SK-N-SH treated with all-trans-retinoic acid at 6 μM for 48 hours (cell line): Measurements from ENCODE around the gene ERCC8.

ENCODE experiments used
- ATAC-seq: fragments of 200-7000 bp; cut with Tn5 transposase; 3 replicates; pipeline ENCODE4 v1.9.1; 2020; ENCODE audit warnings: mild to moderate bottlenecking, moderate library complexity
- ARNTL ChIP-seq: fragments of 450-650 bp; formaldehyde crosslinking; IDR thresholded peaks from 2 replicates; pipeline ENCODE4 v1.5.0; 2020; ENCODE audit warnings: low read depth, mild to moderate bottlenecking, moderate library complexity, borderline replicate concordance
- BACH2 ChIP-seq: fragments of 250-450 bp; sonication (Bioruptor Pico); IDR thresholded peaks from 2 replicates; pipeline ENCODE4 v1.9.0; 2021; ENCODE audit warnings: mild to moderate bottlenecking, borderline replicate concordance
- CREB5 ChIP-seq: fragments of 250-450 bp; sonication (Bioruptor Pico); IDR thresholded peaks from 2 replicates; pipeline ENCODE4 v1.5.1; 2020; ENCODE audit warnings: low read depth, mild to moderate bottlenecking, moderate library complexity
- CSDC2 ChIP-seq: fragments of 250-450 bp; sonication (Bioruptor Pico); IDR thresholded peaks from 2 replicates; pipeline ENCODE4 v1.5.0; 2020; ENCODE audit warnings: mild to moderate bottlenecking, moderate library complexity
- CSRNP3 ChIP-seq: fragments of 250-450 bp; sonication (Bioruptor Pico); IDR thresholded peaks from 2 replicates; pipeline ENCODE4 v1.5.1; 2021; ENCODE audit warnings: mild to moderate bottlenecking, moderate library complexity
- OSR1 ChIP-seq: fragments of 250-450 bp; sonication (Bioruptor Pico); IDR thresholded peaks from 2 replicates; pipeline ENCODE4 v1.8.0; 2022; ENCODE audit warnings: moderate library complexity, mild to moderate bottlenecking, inconsistent platforms
- PATZ1 ChIP-seq: fragments of 250-450 bp; sonication (Bioruptor Pico); IDR thresholded peaks from 2 replicates; pipeline ENCODE4 v1.8.0; 2020; ENCODE audit warnings: mild to moderate bottlenecking, moderate library complexity, borderline replicate concordance
- POU6F1 ChIP-seq: fragments of 250-450 bp; sonication (Bioruptor Pico); IDR thresholded peaks from 2 replicates; pipeline ENCODE4 v1.8.0; 2021; ENCODE audit warnings: low read depth, mild to moderate bottlenecking, moderate library complexity, borderline replicate concordance
- PPARA ChIP-seq: fragments of 250-450 bp; sonication (Bioruptor Pico); IDR thresholded peaks from 2 replicates; pipeline ENCODE4 v1.5.0; 2020; ENCODE audit warnings: mild to moderate bottlenecking, borderline replicate concordance
- RARB ChIP-seq: fragments of 250-450 bp; sonication (Bioruptor Pico); IDR thresholded peaks from 2 replicates; pipeline ENCODE4 v1.8.0; 2021; ENCODE audit warnings: mild to moderate bottlenecking, moderate library complexity
- SNAI2 ChIP-seq: fragments of 250-450 bp; sonication (Bioruptor Pico); IDR thresholded peaks from 2 replicates; pipeline ENCODE4 v1.5.0; 2020; ENCODE audit warnings: mild to moderate bottlenecking, moderate library complexity
- TOX ChIP-seq: fragments of 250-450 bp; sonication (Bioruptor Pico); IDR thresholded peaks from 2 replicates; pipeline ENCODE4 v1.8.0; 2021; ENCODE audit warnings: mild to moderate bottlenecking, moderate library complexity, borderline replicate concordance
- TSHZ2 ChIP-seq: fragments of 250-450 bp; sonication (Bioruptor Pico); IDR thresholded peaks from 2 replicates; pipeline ENCODE4 v1.5.0; 2020; ENCODE audit warnings: mild to moderate bottlenecking, moderate library complexity
- ZNF565 ChIP-seq: fragments of 450-650 bp; formaldehyde crosslinking; conservative IDR thresholded peaks from 2 replicates; pipeline ENCODE4 v1.5.0; 2020; ENCODE audit warnings: low read depth, mild to moderate bottlenecking, moderate library complexity
- ZNF70 ChIP-seq: fragments of 450-650 bp; formaldehyde crosslinking; IDR thresholded peaks from 2 replicates; pipeline ENCODE4 v1.5.0; 2020; ENCODE audit warnings: mild to moderate bottlenecking, moderate library complexity
- ZNF8 ChIP-seq: fragments of 450-650 bp; formaldehyde crosslinking; IDR thresholded peaks from 2 replicates; pipeline ENCODE4 v1.5.0; 2020; ENCODE audit warnings: mild to moderate bottlenecking, moderate library complexity

ERCC8 gene

GRCh38 chr5:60891667-60892066 is 53.2 kb downstream of the ERCC8 start (continued):
- TF ChIP-seq TSHZ2 (CRISPR knock-in tag): no peak

- no peak for ATAC-seq
- no peak for TF ChIP-seq PATZ1 (CRISPR knock-in tag)
- TF ChIP-seq SNAI2: no peak
- TF ChIP-seq ARNTL (CRISPR knock-in tag): no peak
- TF ChIP-seq OSR1 (CRISPR knock-in tag): no peak
- TF ChIP-seq CREB5 (CRISPR knock-in tag): no peak
- TF ChIP-seq PPARA (CRISPR knock-in tag): no peak
- no peak for TF ChIP-seq CSDC2
- no peak for TF ChIP-seq BACH2 (CRISPR knock-in tag)
- TF ChIP-seq ZNF70 (CRISPR knock-in tag): no peak
These were observed 56.4 kb downstream of the ERCC8 start for GRCh38 chr5:60888359-60889061.

- TF ChIP-seq ZNF565 (CRISPR knock-in tag): no peak
- no peak for TF ChIP-seq PPARA (CRISPR knock-in tag)
- TF ChIP-seq ZNF70 (CRISPR knock-in tag): no peak
- no peak for TF ChIP-seq RARB (CRISPR knock-in tag)
- no peak for TF ChIP-seq TOX (CRISPR knock-in tag)
- no peak for TF ChIP-seq BACH2 (CRISPR knock-in tag)
- no peak for TF ChIP-seq POU6F1 (CRISPR knock-in tag)
- TF ChIP-seq, all 23 proteins: peak for 0
- no peak for ATAC-seq
These were observed 57.1 kb downstream of the ERCC8 start for GRCh38 chr5:60887746-60888145.

GRCh38 chr5:60887096-60887495 is 57.8 kb downstream of the ERCC8 start:
- TF ChIP-seq ZNF8 (CRISPR knock-in tag): no peak
- TF ChIP-seq ZNF565 (CRISPR knock-in tag): no peak
- TF ChIP-seq PPARA (CRISPR knock-in tag): no peak
- TF ChIP-seq CSRNP3 (CRISPR knock-in tag): no peak
- TF ChIP-seq ARNTL (CRISPR knock-in tag): no peak
- no peak for TF ChIP-seq TSHZ2 (CRISPR knock-in tag)
- no peak for TF ChIP-seq SNAI2
- TF ChIP-seq, all 23 proteins: peak for 0
- ATAC-seq: no peak
